GM21360 (cell line): ENCODE measurements around the gene MINDY4.

Experiments used
- ATAC-seq: cut with Tn5 transposase; IDR thresholded peaks from one replicate; pipeline ENCODE4 v1.9.1; 2021; ENCODE audit warnings: mild to moderate bottlenecking, moderate library complexity; ENCODE audit not compliant: unreplicated experiment

Gene MINDY4

GRCh38 chr7:30873207-30873606 is 102.0 kb downstream of the MINDY4 start:
- ATAC-seq: no peak

GRCh38 chr7:30873656-30874055 is 102.4 kb downstream of the MINDY4 start:
- no peak for ATAC-seq

GRCh38 chr7:30874656-30875302 is 103.6 kb downstream of the MINDY4 start:
- ATAC-seq: no peak

- ATAC-seq: no peak
Measured at GRCh38 chr7:30877015-30877769, 106.0 kb downstream of the MINDY4 start.

- ATAC-seq: no peak
Measured at GRCh38 chr7:30877993-30878392, 106.8 kb downstream of the MINDY4 start.

GRCh38 chr7:30879139-30880124 is 108.2 kb downstream of the MINDY4 start:
- no peak for ATAC-seq

- ATAC-seq: no peak
Measured at GRCh38 chr7:30880125-30880720, 109.0 kb downstream of the MINDY4 start.

- ATAC-seq: no peak
Measured at GRCh38 chr7:30880941-30881340, 109.7 kb downstream of the MINDY4 start.

GRCh38 chr7:30881448-30881847 is 110.2 kb downstream of the MINDY4 start:
- ATAC-seq: no peak

GRCh38 chr7:30884881-30885280 is 113.7 kb downstream of the MINDY4 start:
- no peak for ATAC-seq

GRCh38 chr7:30886608-30887011 is 115.4 kb downstream of the MINDY4 start:
- no peak for ATAC-seq

- ATAC-seq: no peak
Measured at GRCh38 chr7:30887464-30887872, 116.3 kb downstream of the MINDY4 start.

- ATAC-seq: no peak
Measured at GRCh38 chr7:30888747-30889146, 117.5 kb downstream of the MINDY4 start.

GRCh38 chr7:30890226-30890625 is 119.0 kb downstream of the MINDY4 start:
- ATAC-seq: no peak

GRCh38 chr7:30893357-30893756 is 122.1 kb downstream of the MINDY4 start:
- no peak for ATAC-seq

- ATAC-seq: no peak
Measured at GRCh38 chr7:30894009-30894408, 122.8 kb downstream of the MINDY4 start.

GRCh38 chr7:30894866-30895605 is 123.8 kb downstream of the MINDY4 start:
- no peak for ATAC-seq

GRCh38 chr7:30896036-30896435 is 124.8 kb downstream of the MINDY4 start:
- ATAC-seq: no peak

GRCh38 chr7:30896783-30897637 is 125.8 kb downstream of the MINDY4 start:
- ATAC-seq: no peak
